Measurements from ENCODE around the gene TMEM86A.

Gene TMEM86A

GRCh38 chr11:18722293-18722637 is 23.7 kb downstream of the TMEM86A start:
- H3K4me3 ChIP-seq (ENCODE audit: low read depth in 1 of 2, low read length in 2 of 2): no peak overlapping the region
- H3K4me1 ChIP-seq (ENCODE audit: control insufficient read depth in 1 of 2, insufficient read depth in 2 of 2, low read length in 2 of 2): peaks cover 0 to 27% of the 10 kb centered on the region in 2 donors
- H3K27me3 ChIP-seq (ENCODE audit: control insufficient read depth in 1 of 2, insufficient read depth in 2 of 2, low read length in 2 of 2): no peaks in the 10 kb centered on the region
- H3K27ac ChIP-seq (ENCODE audit: low read depth, low read length): no peak overlapping the region
- H3K36me3 ChIP-seq (ENCODE audit: control insufficient read depth in 1 of 2, insufficient read depth in 2 of 2, low read length in 2 of 2): no peaks in the 10 kb centered on the region
- peak overlapping the region in 1 of 2 donors; percentile 48 for H3K9ac ChIP-seq (ENCODE audit: low read depth in 1 of 2, low read length in 2 of 2)
- no peaks in the 10 kb centered on the region for H3K9me3 ChIP-seq (ENCODE audit: control insufficient read depth in 1 of 2, low read length in 2 of 2)

DNA sequence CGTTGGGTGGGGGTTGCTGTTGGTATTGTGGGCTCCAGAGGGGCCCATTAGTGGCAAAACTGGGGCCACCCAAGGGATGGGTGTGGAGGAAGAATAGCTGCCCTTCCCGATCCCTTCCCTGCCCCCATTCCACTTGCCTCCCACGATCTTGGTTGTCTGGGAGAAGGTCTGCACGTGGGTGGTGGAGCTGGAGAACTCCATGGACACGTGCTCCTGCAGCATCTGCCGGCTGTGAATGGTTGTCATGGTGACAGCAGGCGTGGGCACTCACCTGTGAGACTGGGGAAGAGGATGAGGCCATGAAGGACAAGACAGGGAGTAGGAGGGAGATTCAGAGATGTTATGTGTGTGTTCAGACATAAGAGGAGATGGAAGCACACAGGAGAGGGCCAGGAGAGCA is 25.4 kb downstream of the TMEM86A start:
- no peaks in the 10 kb centered on the region for H3K9me3 ChIP-seq (ENCODE audit: control insufficient read depth in 1 of 2, low read length in 2 of 2)
- no peaks in the 10 kb centered on the region for H3K27me3 ChIP-seq (ENCODE audit: control insufficient read depth in 1 of 2, insufficient read depth in 2 of 2, low read length in 2 of 2)
- no peak overlapping the region for H3K27ac ChIP-seq (ENCODE audit: low read depth, low read length)
- no peak overlapping the region for H3K4me3 ChIP-seq (ENCODE audit: low read depth in 1 of 2, low read length in 2 of 2)
- peaks cover 0 to 27% of the 10 kb centered on the region in 2 donors for H3K4me1 ChIP-seq (ENCODE audit: control insufficient read depth in 1 of 2, insufficient read depth in 2 of 2, low read length in 2 of 2)
- H3K9ac ChIP-seq (ENCODE audit: low read depth in 1 of 2, low read length in 2 of 2): no peak overlapping the region
- H3K36me3 ChIP-seq (ENCODE audit: control insufficient read depth in 1 of 2, insufficient read depth in 2 of 2, low read length in 2 of 2): no peaks in the 10 kb centered on the region

- no peak within 1 kb of the TSS for H3K27ac ChIP-seq (ENCODE audit: low read depth, low read length)
- no peaks in the 10 kb centered on the region for H3K9me3 ChIP-seq (ENCODE audit: control insufficient read depth in 1 of 2, low read length in 2 of 2)
- peaks cover 0 to 10% of the 10 kb centered on the region in 2 donors for H3K4me1 ChIP-seq (ENCODE audit: control insufficient read depth in 1 of 2, insufficient read depth in 2 of 2, low read length in 2 of 2)
- H3K27me3 ChIP-seq (ENCODE audit: control insufficient read depth in 1 of 2, insufficient read depth in 2 of 2, low read length in 2 of 2): no peaks in the 10 kb centered on the region
- H3K36me3 ChIP-seq (ENCODE audit: control insufficient read depth in 1 of 2, insufficient read depth in 2 of 2, low read length in 2 of 2): no peaks in the 10 kb centered on the region
- H3K9ac ChIP-seq (ENCODE audit: low read depth in 1 of 2, low read length in 2 of 2): no peak within 1 kb of the TSS
- no peak within 1 kb of the TSS for H3K4me3 ChIP-seq (ENCODE audit: low read depth in 1 of 2, low read length in 2 of 2)
Observed at GRCh38 chr11:18726040-18726439, 27.5 kb downstream of the TMEM86A start, which contains the start of gene IGSF22. Gene IGSF22, minus strand, starts transcription at chr11:18726188. Its CDS starts 1,952 bp downstream, at chr11:18724236.

- Histone ChIP-seq H3K4me3 (ENCODE audit: low read depth in 1 of 2, low read length in 2 of 2) (no peak overlapping the region), H3K27me3 (ENCODE audit: control insufficient read depth in 1 of 2, insufficient read depth in 2 of 2, low read length in 2 of 2) (no peaks in the 10 kb centered on the region)
Observed at GRCh38 chr11:18727479-18728236, 29.1 kb downstream of the TMEM86A start.

GRCh38 chr11:18728658-18729057 is 30.1 kb downstream of the TMEM86A start:
- Histone ChIP-seq H3K9me3 (ENCODE audit: control insufficient read depth in 1 of 2, low read length in 2 of 2) (no peaks in the 10 kb centered on the region), H3K27ac (ENCODE audit: low read depth, low read length) (no peak overlapping the region), H3K4me1 (ENCODE audit: control insufficient read depth in 1 of 2, insufficient read depth in 2 of 2, low read length in 2 of 2) (no peaks in the 10 kb centered on the region), H3K27me3 (ENCODE audit: control insufficient read depth in 1 of 2, insufficient read depth in 2 of 2, low read length in 2 of 2) (no peaks in the 10 kb centered on the region), H3K9ac (ENCODE audit: low read depth in 1 of 2, low read length in 2 of 2) (no peak overlapping the region), H3K36me3 (ENCODE audit: control insufficient read depth in 1 of 2, insufficient read depth in 2 of 2, low read length in 2 of 2) (no peaks in the 10 kb centered on the region), H3K4me3 (ENCODE audit: low read depth in 1 of 2, low read length in 2 of 2) (no peak overlapping the region)

More at GRCh38 chr11:18727479-18728236, 29.1 kb downstream of the TMEM86A start:
- Histone ChIP-seq H3K36me3 (ENCODE audit: control insufficient read depth in 1 of 2, insufficient read depth in 2 of 2, low read length in 2 of 2) (no peaks in the 10 kb centered on the region), H3K4me1 (ENCODE audit: control insufficient read depth in 1 of 2, insufficient read depth in 2 of 2, low read length in 2 of 2) (no peaks in the 10 kb centered on the region), H3K9me3 (ENCODE audit: control insufficient read depth in 1 of 2, low read length in 2 of 2) (no peaks in the 10 kb centered on the region), H3K27ac (ENCODE audit: low read depth, low read length) (no peak overlapping the region), H3K9ac (ENCODE audit: low read depth in 1 of 2, low read length in 2 of 2) (no peak overlapping the region)

- no peaks in the 10 kb centered on the region for H3K36me3 ChIP-seq (ENCODE audit: control insufficient read depth in 1 of 2, insufficient read depth in 2 of 2, low read length in 2 of 2)
- H3K27ac ChIP-seq (ENCODE audit: low read depth, low read length): no peak overlapping the region
- no peaks in the 10 kb centered on the region for H3K9me3 ChIP-seq (ENCODE audit: control insufficient read depth in 1 of 2, low read length in 2 of 2)
- no peaks in the 10 kb centered on the region for H3K4me1 ChIP-seq (ENCODE audit: control insufficient read depth in 1 of 2, insufficient read depth in 2 of 2, low read length in 2 of 2)
- no peaks in the 10 kb centered on the region for H3K27me3 ChIP-seq (ENCODE audit: control insufficient read depth in 1 of 2, insufficient read depth in 2 of 2, low read length in 2 of 2)
- H3K9ac ChIP-seq (ENCODE audit: low read depth in 1 of 2, low read length in 2 of 2): no peak overlapping the region
- H3K4me3 ChIP-seq (ENCODE audit: low read depth in 1 of 2, low read length in 2 of 2): no peak overlapping the region
Observed at GRCh38 chr11:18729426-18729825, 30.8 kb downstream of the TMEM86A start.

DNA sequence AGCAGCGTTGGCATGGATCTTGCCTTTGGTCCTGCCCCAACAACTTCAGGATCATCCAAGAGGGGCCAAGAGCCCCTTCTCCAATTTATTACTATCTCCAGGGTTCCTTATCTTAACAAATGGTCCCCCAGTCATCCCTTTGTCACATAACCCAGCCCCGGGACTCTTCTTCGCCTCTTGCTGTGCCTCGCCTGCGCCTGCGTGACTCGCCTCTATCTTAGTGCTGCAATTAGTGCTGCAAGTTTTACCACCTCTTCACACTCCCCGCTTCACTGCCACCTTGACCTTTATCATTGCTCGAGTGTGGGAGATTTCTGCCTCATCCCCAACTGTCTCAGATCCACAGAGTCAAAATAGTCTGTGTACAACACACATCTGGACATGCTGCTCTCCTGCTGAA is 31.4 kb downstream of the TMEM86A start:
- Histone ChIP-seq H3K9ac (ENCODE audit: low read depth in 1 of 2, low read length in 2 of 2) (no peak overlapping the region), H3K4me3 (ENCODE audit: low read depth in 1 of 2, low read length in 2 of 2) (no peak overlapping the region), H3K27me3 (ENCODE audit: control insufficient read depth in 1 of 2, insufficient read depth in 2 of 2, low read length in 2 of 2) (no peaks in the 10 kb centered on the region), H3K9me3 (ENCODE audit: control insufficient read depth in 1 of 2, low read length in 2 of 2) (no peaks in the 10 kb centered on the region), H3K36me3 (ENCODE audit: control insufficient read depth in 1 of 2, insufficient read depth in 2 of 2, low read length in 2 of 2) (no peaks in the 10 kb centered on the region), H3K27ac (ENCODE audit: low read depth, low read length) (no peak overlapping the region), H3K4me1 (ENCODE audit: control insufficient read depth in 1 of 2, insufficient read depth in 2 of 2, low read length in 2 of 2) (no peaks in the 10 kb centered on the region)

- Histone ChIP-seq H3K4me3 (ENCODE audit: low read depth in 1 of 2, low read length in 2 of 2) (no peak overlapping the region), H3K27ac (ENCODE audit: low read depth, low read length) (no peak overlapping the region), H3K9ac (ENCODE audit: low read depth in 1 of 2, low read length in 2 of 2) (no peak overlapping the region), H3K36me3 (ENCODE audit: control insufficient read depth in 1 of 2, insufficient read depth in 2 of 2, low read length in 2 of 2) (no peaks in the 10 kb centered on the region), H3K27me3 (ENCODE audit: control insufficient read depth in 1 of 2, insufficient read depth in 2 of 2, low read length in 2 of 2) (no peaks in the 10 kb centered on the region), H3K9me3 (ENCODE audit: control insufficient read depth in 1 of 2, low read length in 2 of 2) (no peaks in the 10 kb centered on the region), H3K4me1 (ENCODE audit: control insufficient read depth in 1 of 2, insufficient read depth in 2 of 2, low read length in 2 of 2) (no peaks in the 10 kb centered on the region)
Observed at GRCh38 chr11:18731441-18731840, 32.9 kb downstream of the TMEM86A start.

DNA sequence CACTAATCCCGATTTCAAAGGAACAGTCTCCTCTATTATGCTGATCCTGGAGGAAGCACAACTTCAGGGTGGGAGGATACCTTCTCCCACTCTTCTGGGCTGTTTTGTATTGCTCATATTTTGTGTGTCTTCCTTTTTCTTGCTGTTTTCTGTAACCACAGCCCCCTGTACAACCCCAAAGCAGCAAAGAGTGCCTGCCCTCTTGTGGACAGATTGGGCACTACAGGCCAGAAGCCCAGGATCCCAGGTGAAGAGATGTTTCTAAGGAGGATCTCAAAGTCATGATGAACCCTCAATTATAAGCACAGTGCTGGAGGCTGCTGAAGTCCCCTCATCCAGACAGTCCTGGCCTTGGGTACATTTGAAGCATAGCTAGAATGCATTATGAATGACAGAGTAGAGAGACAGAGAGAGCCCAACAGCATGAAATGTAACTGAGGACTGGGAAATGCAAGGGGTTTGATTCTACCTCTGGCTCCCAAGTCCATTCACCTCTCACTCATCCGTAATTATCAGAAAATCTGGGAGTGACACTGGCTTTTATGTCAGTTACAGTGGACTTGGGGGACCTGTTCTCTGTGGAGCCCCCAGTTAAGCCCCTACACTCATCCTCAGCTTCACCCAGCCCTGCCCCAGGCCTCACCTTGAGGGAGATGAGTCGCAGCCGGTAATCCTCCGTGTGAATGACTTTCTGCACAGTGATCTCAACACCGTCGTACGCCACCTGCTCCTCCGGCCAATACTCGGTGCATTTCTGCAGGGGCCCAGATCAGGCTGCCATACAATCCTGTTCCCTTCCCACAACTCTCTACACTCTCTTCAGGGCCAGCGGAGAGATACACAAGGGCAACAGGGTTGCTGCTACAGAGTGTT is 33.6 kb downstream of the TMEM86A start:
- Histone ChIP-seq H3K27ac (ENCODE audit: low read depth, low read length) (no peak overlapping the region), H3K9me3 (ENCODE audit: control insufficient read depth in 1 of 2, low read length in 2 of 2) (no peaks in the 10 kb centered on the region), H3K36me3 (ENCODE audit: control insufficient read depth in 1 of 2, insufficient read depth in 2 of 2, low read length in 2 of 2) (no peaks in the 10 kb centered on the region), H3K4me3 (ENCODE audit: low read depth in 1 of 2, low read length in 2 of 2) (no peak overlapping the region), H3K27me3 (ENCODE audit: control insufficient read depth in 1 of 2, insufficient read depth in 2 of 2, low read length in 2 of 2) (no peaks in the 10 kb centered on the region), H3K4me1 (ENCODE audit: control insufficient read depth in 1 of 2, insufficient read depth in 2 of 2, low read length in 2 of 2) (no peaks in the 10 kb centered on the region), H3K9ac (ENCODE audit: low read depth in 1 of 2, low read length in 2 of 2) (no peak overlapping the region)

- no peaks in the 10 kb centered on the region for H3K4me1 ChIP-seq (ENCODE audit: control insufficient read depth in 1 of 2, insufficient read depth in 2 of 2, low read length in 2 of 2)
- no peaks in the 10 kb centered on the region for H3K9me3 ChIP-seq (ENCODE audit: control insufficient read depth in 1 of 2, low read length in 2 of 2)
- no peaks in the 10 kb centered on the region for H3K27me3 ChIP-seq (ENCODE audit: control insufficient read depth in 1 of 2, insufficient read depth in 2 of 2, low read length in 2 of 2)
- no peak overlapping the region for H3K4me3 ChIP-seq (ENCODE audit: low read depth in 1 of 2, low read length in 2 of 2)
- H3K27ac ChIP-seq (ENCODE audit: low read depth, low read length): no peak overlapping the region
- no peaks in the 10 kb centered on the region for H3K36me3 ChIP-seq (ENCODE audit: control insufficient read depth in 1 of 2, insufficient read depth in 2 of 2, low read length in 2 of 2)
- H3K9ac ChIP-seq (ENCODE audit: low read depth in 1 of 2, low read length in 2 of 2): no peak overlapping the region
Observed at GRCh38 chr11:18733202-18733601, 34.6 kb downstream of the TMEM86A start.

Measured in duodenal mucosa (tissue), 2 donors.